ENCODE measurements around the gene FAM234A. TPM values are rescaled to one million over a fixed set of nuclear protein-coding genes. Genes with fewer than 3 reads are reported as not detected.

FAM234A gene
- total and polyA plus RNA-seq, 4 donors = 24.1 to 39.7 (median 27.8) TPM

DNA sequence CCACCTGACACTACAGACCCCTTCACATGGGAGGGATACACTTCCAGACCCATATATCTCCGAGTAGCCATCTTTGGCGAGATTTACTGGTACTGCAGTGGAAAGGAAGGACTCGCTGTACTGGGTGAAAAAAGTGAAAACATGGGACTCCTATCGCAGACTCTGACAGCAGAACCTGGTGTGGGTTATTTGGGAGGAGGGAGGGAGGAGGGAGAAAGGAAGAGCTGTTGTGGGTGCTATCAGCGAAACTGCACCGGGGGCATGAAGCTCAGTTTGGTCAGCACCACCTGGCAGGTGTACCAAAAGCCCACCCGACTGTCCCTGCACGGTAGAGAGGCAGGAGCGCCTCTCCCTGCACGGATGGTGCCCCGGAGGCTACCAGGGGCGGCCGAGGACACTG lies 49.4 kb upstream of the FAM234A start (continued):
- TF ChIP-seq, protein P1, sequence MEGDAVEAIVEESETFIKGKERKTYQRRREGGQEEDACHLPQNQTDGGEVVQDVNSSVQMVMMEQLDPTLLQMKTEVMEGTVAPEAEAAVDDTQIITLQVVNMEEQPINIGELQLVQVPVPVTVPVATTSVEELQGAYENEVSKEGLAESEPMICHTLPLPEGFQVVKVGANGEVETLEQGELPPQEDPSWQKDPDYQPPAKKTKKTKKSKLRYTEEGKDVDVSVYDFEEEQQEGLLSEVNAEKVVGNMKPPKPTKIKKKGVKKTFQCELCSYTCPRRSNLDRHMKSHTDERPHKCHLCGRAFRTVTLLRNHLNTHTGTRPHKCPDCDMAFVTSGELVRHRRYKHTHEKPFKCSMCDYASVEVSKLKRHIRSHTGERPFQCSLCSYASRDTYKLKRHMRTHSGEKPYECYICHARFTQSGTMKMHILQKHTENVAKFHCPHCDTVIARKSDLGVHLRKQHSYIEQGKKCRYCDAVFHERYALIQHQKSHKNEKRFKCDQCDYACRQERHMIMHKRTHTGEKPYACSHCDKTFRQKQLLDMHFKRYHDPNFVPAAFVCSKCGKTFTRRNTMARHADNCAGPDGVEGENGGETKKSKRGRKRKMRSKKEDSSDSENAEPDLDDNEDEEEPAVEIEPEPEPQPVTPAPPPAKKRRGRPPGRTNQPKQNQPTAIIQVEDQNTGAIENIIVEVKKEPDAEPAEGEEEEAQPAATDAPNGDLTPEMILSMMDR (IDR thresholded peaks at IDR 0.05; ENCODE audit: low read depth, low read length, missing input control) = no peak
- TF ChIP-seq EGR1 (IDR thresholded peaks at IDR 0.05; ENCODE audit: low read depth in 2 of 2) = no peak

DNA sequence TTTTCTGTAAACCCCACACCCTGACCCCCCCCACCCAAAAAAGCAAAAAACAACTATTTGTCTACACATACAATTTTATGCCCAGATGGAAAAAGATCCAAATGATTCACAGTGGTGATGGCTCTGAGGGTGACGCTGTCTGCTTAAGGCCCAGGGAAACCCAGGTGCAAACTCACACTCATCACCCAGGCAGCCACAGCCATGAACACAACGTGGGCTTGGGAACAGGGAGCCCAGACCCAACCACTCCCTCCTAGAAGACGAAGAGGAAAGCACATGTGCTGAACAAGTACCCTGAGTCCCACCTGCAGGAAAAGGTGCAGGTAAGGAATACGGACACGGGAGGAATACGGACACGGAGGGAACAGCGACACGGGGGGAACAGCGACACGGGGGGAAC lies 48.9 kb upstream of the FAM234A start:
- no peak overlapping the region for H3K9ac ChIP-seq (ENCODE audit: low read depth in 1 of 2, low read length in 2 of 2)
- WGBS = 90% methylated on average over 11 of the region's 11 CpGs

DNA sequence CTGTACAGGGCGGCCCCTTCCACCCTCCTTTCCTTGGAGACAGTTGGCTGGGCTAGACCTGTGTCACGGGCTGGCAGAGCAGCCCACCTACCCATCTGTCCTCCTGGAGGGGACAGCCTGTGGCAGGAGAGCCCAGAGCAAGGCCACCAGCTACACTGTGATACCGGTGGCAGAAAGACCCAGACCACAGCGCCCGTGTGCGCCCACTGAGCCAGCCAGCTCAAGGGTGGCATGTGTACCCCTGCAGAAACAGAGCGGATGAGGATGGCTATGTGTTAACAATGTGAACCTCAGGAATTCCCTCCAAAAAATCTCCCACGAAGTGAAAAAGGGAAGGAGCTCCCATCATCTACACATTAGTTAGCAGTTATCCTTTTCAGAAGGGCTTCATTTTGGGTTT lies 47.3 kb upstream of the FAM234A start:
- peaks cover 12 to 45% (median 34%) of the 10 kb centered on the region in 4 donors for H3K36me3 ChIP-seq (ENCODE audit: control insufficient read depth in 4 of 4, insufficient read depth in 3 of 4, low read depth in 1 of 4, low read length in 3 of 4)
- 97% methylated on average over 8 of the region's 8 CpGs for WGBS
- H3K4me3 ChIP-seq (ENCODE audit: low read depth in 1 of 3, low read length in 3 of 3) = no peak overlapping the region
- no peak for DNase-seq (ENCODE audit: low spot score)
- H3K27ac ChIP-seq (ENCODE audit: low read depth in 1 of 2, low read length in 2 of 2) = no peak overlapping the region
- H3K27me3 ChIP-seq (ENCODE audit: control insufficient read depth in 4 of 4, insufficient read depth in 4 of 4, low read length in 3 of 4) = no peaks in the 10 kb centered on the region
- H3K9me3 ChIP-seq (ENCODE audit: control insufficient read depth in 4 of 4, low read length in 3 of 4) = no peaks in the 10 kb centered on the region
- no peaks in the 10 kb centered on the region for H3K4me1 ChIP-seq (ENCODE audit: control insufficient read depth in 4 of 4, insufficient read depth in 4 of 4, low read length in 3 of 4)
- TF ChIP-seq, protein P2, sequence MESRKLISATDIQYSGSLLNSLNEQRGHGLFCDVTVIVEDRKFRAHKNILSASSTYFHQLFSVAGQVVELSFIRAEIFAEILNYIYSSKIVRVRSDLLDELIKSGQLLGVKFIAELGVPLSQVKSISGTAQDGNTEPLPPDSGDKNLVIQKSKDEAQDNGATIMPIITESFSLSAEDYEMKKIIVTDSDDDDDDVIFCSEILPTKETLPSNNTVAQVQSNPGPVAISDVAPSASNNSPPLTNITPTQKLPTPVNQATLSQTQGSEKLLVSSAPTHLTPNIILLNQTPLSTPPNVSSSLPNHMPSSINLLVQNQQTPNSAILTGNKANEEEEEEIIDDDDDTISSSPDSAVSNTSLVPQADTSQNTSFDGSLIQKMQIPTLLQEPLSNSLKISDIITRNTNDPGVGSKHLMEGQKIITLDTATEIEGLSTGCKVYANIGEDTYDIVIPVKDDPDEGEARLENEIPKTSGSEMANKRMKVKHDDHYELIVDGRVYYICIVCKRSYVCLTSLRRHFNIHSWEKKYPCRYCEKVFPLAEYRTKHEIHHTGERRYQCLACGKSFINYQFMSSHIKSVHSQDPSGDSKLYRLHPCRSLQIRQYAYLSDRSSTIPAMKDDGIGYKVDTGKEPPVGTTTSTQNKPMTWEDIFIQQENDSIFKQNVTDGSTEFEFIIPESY (IDR thresholded peaks at IDR 0.05) = no peak
- TF ChIP-seq GABPA (IDR thresholded peaks at IDR 0.05 in 1 of 2, conservative IDR thresholded peaks at IDR 0.05 in 1 of 2) = no peak
- TF ChIP-seq, protein P3, sequence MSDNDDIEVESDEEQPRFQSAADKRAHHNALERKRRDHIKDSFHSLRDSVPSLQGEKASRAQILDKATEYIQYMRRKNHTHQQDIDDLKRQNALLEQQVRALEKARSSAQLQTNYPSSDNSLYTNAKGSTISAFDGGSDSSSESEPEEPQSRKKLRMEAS (IDR thresholded peaks at IDR 0.05) = no peak
- no peak for TF ChIP-seq HNF4A (conservative IDR thresholded peaks at IDR 0.05)
- TF ChIP-seq, protein P4, sequence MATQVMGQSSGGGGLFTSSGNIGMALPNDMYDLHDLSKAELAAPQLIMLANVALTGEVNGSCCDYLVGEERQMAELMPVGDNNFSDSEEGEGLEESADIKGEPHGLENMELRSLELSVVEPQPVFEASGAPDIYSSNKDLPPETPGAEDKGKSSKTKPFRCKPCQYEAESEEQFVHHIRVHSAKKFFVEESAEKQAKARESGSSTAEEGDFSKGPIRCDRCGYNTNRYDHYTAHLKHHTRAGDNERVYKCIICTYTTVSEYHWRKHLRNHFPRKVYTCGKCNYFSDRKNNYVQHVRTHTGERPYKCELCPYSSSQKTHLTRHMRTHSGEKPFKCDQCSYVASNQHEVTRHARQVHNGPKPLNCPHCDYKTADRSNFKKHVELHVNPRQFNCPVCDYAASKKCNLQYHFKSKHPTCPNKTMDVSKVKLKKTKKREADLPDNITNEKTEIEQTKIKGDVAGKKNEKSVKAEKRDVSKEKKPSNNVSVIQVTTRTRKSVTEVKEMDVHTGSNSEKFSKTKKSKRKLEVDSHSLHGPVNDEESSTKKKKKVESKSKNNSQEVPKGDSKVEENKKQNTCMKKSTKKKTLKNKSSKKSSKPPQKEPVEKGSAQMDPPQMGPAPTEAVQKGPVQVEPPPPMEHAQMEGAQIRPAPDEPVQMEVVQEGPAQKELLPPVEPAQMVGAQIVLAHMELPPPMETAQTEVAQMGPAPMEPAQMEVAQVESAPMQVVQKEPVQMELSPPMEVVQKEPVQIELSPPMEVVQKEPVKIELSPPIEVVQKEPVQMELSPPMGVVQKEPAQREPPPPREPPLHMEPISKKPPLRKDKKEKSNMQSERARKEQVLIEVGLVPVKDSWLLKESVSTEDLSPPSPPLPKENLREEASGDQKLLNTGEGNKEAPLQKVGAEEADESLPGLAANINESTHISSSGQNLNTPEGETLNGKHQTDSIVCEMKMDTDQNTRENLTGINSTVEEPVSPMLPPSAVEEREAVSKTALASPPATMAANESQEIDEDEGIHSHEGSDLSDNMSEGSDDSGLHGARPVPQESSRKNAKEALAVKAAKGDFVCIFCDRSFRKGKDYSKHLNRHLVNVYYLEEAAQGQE (IDR thresholded peaks at IDR 0.05) = no peak
- no peak overlapping the region for H3K9ac ChIP-seq (ENCODE audit: low read depth in 1 of 2, low read length in 2 of 2)

More for the DNA sequence above, 48.9 kb upstream of the FAM234A start:
- TF ChIP-seq, protein P5, sequence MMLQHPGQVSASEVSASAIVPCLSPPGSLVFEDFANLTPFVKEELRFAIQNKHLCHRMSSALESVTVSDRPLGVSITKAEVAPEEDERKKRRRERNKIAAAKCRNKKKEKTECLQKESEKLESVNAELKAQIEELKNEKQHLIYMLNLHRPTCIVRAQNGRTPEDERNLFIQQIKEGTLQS (IDR thresholded peaks at IDR 0.05) = no peak
- TF ChIP-seq TAF1 (conservative IDR thresholded peaks at IDR 0.05) (no peak), HNF4A (conservative IDR thresholded peaks at IDR 0.05) (no peak), YY1 (IDR thresholded peaks at IDR 0.05) (no peak), FOXA2 (IDR thresholded peaks at IDR 0.05) (no peak), HNF4G (IDR thresholded peaks at IDR 0.05) (no peak), EGR1 (IDR thresholded peaks at IDR 0.05; ENCODE audit: low read depth in 2 of 2) (no peak)
- TF ChIP-seq, protein P4 (IDR thresholded peaks at IDR 0.05) = no peak
- H3K36me3 ChIP-seq (ENCODE audit: control insufficient read depth in 4 of 4, insufficient read depth in 3 of 4, low read depth in 1 of 4, low read length in 3 of 4) = peaks cover 9 to 29% (median 21%) of the 10 kb centered on the region in 4 donors
- H3K27me3 ChIP-seq (ENCODE audit: control insufficient read depth in 4 of 4, insufficient read depth in 4 of 4, low read length in 3 of 4) = no peaks in the 10 kb centered on the region
- H3K4me3 ChIP-seq (ENCODE audit: low read depth in 1 of 3, low read length in 3 of 3) = no peak overlapping the region
- H3K4me1 ChIP-seq (ENCODE audit: control insufficient read depth in 4 of 4, insufficient read depth in 4 of 4, low read length in 3 of 4) = peaks cover 3 to 9% (median 7%) of the 10 kb centered on the region in 4 donors
- H3K27ac ChIP-seq (ENCODE audit: low read depth in 1 of 2, low read length in 2 of 2) = no peak overlapping the region
- DNase-seq (ENCODE audit: low spot score) = no peak
- no peaks in the 10 kb centered on the region for H3K9me3 ChIP-seq (ENCODE audit: control insufficient read depth in 4 of 4, low read length in 3 of 4)

Measured in liver (tissue), 9 donors.